Measurements from ENCODE around the gene HDAC4. TPM values are rescaled to one million over a fixed set of nuclear protein-coding genes. Genes with fewer than 3 reads are reported as not detected.

HDAC4 gene
- total RNA-seq, 1 experiment from 2014 or later, result 5.5 TPM

- DNase-seq (ENCODE audit: low read depth), result no peak
Measured at GRCh38 chr2:239236808-239237205, 164.0 kb downstream of the HDAC4 start.

GRCh38 chr2:239236043-239236807 lies 164.6 kb downstream of the HDAC4 start:
- DNase-seq (ENCODE audit: low read depth), result no peak

GRCh38 chr2:239235311-239235710 lies 165.5 kb downstream of the HDAC4 start:
- no peak for DNase-seq (ENCODE audit: low read depth)

- no peak for DNase-seq (ENCODE audit: low read depth)
Measured at GRCh38 chr2:239234191-239235175, 166.3 kb downstream of the HDAC4 start.

- DNase-seq (ENCODE audit: low read depth), result no peak
Measured at GRCh38 chr2:239233576-239233975, 167.2 kb downstream of the HDAC4 start.

GRCh38 chr2:239232195-239232578 lies 168.6 kb downstream of the HDAC4 start:
- DNase-seq (ENCODE audit: low read depth), result no peak

- no peak for DNase-seq (ENCODE audit: low read depth)
Measured at GRCh38 chr2:239231231-239232194, 169.3 kb downstream of the HDAC4 start.

- peak; percentile 39 for DNase-seq (ENCODE audit: low read depth)
Measured at GRCh38 chr2:239230318-239231052, 170.3 kb downstream of the HDAC4 start.

GRCh38 chr2:239229545-239230279 lies 171.1 kb downstream of the HDAC4 start:
- no peak for DNase-seq (ENCODE audit: low read depth)

- peak; percentile 79 for DNase-seq (ENCODE audit: low read depth)
Measured at GRCh38 chr2:239227661-239228371, 173.0 kb downstream of the HDAC4 start.

GRCh38 chr2:239226677-239227581 lies 173.9 kb downstream of the HDAC4 start:
- DNase-seq (ENCODE audit: low read depth), result peak; percentile 31

- peak; percentile 73 for DNase-seq (ENCODE audit: low read depth)
Measured at GRCh38 chr2:239225871-239226561, 174.8 kb downstream of the HDAC4 start.

- no peak for DNase-seq (ENCODE audit: low read depth)
Measured at GRCh38 chr2:239225371-239225851, 175.4 kb downstream of the HDAC4 start.

GRCh38 chr2:239224955-239225354 lies 175.9 kb downstream of the HDAC4 start:
- DNase-seq (ENCODE audit: low read depth), result no peak

GRCh38 chr2:239224199-239224570 lies 176.6 kb downstream of the HDAC4 start:
- peak; percentile 41 for DNase-seq (ENCODE audit: low read depth)

- DNase-seq (ENCODE audit: low read depth), result peak; percentile 65
Measured at GRCh38 chr2:239223310-239224198, 177.3 kb downstream of the HDAC4 start.
